KMS-11 (cell line): ENCODE data around the gene CTRL.
"Not testable (repeated sequence)": the region's sequence is repeated elsewhere in the genome, so short reads cannot be mapped to it uniquely, and the experiment has no call there.

Source experiments
- H2AFZ ChIP-seq: fragments of 200-600 bp; sonication (generic); 2 replicates; pipeline ENCODE4 v1.6.1; 2016; ENCODE audit warnings: antibody characterized with exemption, mixed run types, low read depth
- H3K27ac ChIP-seq: fragments of 200-600 bp; sonication (generic); 2 replicates; pipeline ENCODE4 v1.6.1; 2016; ENCODE audit warnings: mild to moderate bottlenecking, mixed run types
- H3K27me3 ChIP-seq: fragments of 200-600 bp; sonication (generic); 2 replicates; pipeline ENCODE4 v1.6.1; 2017; ENCODE audit warnings: mild to moderate bottlenecking, low read depth, mixed run types, moderate library complexity; ENCODE audit not compliant: insufficient read depth
- H3K36me3 ChIP-seq: fragments of 200-600 bp; sonication (generic); 2 replicates; pipeline ENCODE4 v1.6.1; 2017; ENCODE audit warnings: mild to moderate bottlenecking, mixed run types; ENCODE audit not compliant: insufficient read depth
- H3K4me1 ChIP-seq: fragments of 200-600 bp; sonication (generic); 2 replicates; pipeline ENCODE4 v1.6.1; 2016; ENCODE audit warnings: mild to moderate bottlenecking, low read depth, mixed run types; ENCODE audit not compliant: poor library complexity, severe bottlenecking
- H3K4me2 ChIP-seq: fragments of 200-600 bp; sonication (generic); 2 replicates; pipeline ENCODE4 v1.7.0; 2016; ENCODE audit warnings: mild to moderate bottlenecking, mixed run types
- H3K4me3 ChIP-seq: fragments of 200-600 bp; sonication (generic); IDR thresholded peaks from 2 replicates; pipeline ENCODE4 v1.6.1; 2017; ENCODE audit warnings: low read depth, low read length, mixed read lengths; ENCODE audit not compliant: insufficient read depth
- H3K79me2 ChIP-seq: fragments of 200-600 bp; sonication (generic); 2 replicates; pipeline ENCODE4 v1.6.1; 2016; ENCODE audit warnings: low read depth, mixed run types; ENCODE audit not compliant: insufficient read depth
- H3K9ac ChIP-seq: fragments of 200-600 bp; sonication (generic); 2 replicates; pipeline ENCODE4 v1.6.1; 2016; ENCODE audit warnings: mild to moderate bottlenecking, mixed run types
- H4K20me1 ChIP-seq: fragments of 200-600 bp; sonication (generic); 2 replicates; pipeline ENCODE4 v1.6.1; 2016; ENCODE audit warnings: mild to moderate bottlenecking, mixed run types; ENCODE audit not compliant: insufficient read depth
- TF ChIP-seq, protein P1 (sequence below): fragments of 200-600 bp; sonication (generic); conservative IDR thresholded peaks from 2 replicates; pipeline ENCODE4 v1.6.1; 2017; ENCODE audit warnings: low read depth, mild to moderate bottlenecking, antibody characterized with exemption, low read length, moderate library complexity, mixed read lengths

CTRL gene

DNA sequence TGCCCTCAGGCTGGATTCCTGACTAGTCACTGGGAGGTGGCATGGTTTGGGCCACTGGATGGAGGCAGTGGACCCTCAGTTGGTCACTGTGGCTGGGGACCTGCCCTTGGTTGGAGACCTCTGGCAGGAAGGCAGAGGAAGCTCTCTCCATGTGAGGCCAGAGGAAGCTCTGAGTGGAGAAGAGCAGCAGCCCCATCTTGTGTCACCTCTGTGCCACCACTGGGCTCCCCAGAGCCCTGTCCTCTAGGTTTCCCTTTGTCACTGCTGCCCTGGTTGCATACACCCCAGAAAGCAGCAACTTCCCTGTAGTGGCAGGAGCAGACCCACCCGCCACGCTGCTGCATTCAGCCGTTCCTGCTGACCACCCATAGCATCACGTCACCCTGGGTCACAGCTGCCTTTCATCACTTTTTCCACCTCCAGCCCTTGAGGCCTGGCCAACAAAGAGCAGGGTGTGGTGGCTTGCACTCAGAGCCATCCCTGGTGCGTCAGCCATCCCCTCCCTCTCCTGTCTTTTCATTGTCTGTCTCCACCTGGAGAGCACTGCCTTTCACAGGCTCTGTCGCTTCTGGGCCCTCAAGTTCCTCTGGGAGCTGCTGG, 11.9 kb downstream of the CTRL start:
- no peak overlapping the region for H3K27ac ChIP-seq
- H3K27me3 ChIP-seq: no peaks in the 10 kb centered on the region
- H2AFZ ChIP-seq: no peak overlapping the region
- H4K20me1 ChIP-seq: no peaks in the 10 kb centered on the region
- no peaks in the 10 kb centered on the region for H3K36me3 ChIP-seq
- TF ChIP-seq, protein P1, sequence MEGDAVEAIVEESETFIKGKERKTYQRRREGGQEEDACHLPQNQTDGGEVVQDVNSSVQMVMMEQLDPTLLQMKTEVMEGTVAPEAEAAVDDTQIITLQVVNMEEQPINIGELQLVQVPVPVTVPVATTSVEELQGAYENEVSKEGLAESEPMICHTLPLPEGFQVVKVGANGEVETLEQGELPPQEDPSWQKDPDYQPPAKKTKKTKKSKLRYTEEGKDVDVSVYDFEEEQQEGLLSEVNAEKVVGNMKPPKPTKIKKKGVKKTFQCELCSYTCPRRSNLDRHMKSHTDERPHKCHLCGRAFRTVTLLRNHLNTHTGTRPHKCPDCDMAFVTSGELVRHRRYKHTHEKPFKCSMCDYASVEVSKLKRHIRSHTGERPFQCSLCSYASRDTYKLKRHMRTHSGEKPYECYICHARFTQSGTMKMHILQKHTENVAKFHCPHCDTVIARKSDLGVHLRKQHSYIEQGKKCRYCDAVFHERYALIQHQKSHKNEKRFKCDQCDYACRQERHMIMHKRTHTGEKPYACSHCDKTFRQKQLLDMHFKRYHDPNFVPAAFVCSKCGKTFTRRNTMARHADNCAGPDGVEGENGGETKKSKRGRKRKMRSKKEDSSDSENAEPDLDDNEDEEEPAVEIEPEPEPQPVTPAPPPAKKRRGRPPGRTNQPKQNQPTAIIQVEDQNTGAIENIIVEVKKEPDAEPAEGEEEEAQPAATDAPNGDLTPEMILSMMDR: no peak
- H3K4me2 ChIP-seq: no peak overlapping the region
- H3K9ac ChIP-seq: no peak overlapping the region
- no peak overlapping the region for H3K4me3 ChIP-seq
- 0 out of 2 replicates have a peak, but pooled peaks cover 2% of the 10 kb centered on the region for H3K79me2 ChIP-seq
- H3K4me1 ChIP-seq: no peaks in the 10 kb centered on the region

GRCh38 chr16:67917852-67918236, 13.8 kb downstream of the CTRL start:
- Histone ChIP-seq H3K27ac (no peak overlapping the region), H3K4me3 (no peak overlapping the region), H3K36me3 (no peaks in the 10 kb centered on the region), H3K27me3 (no peaks in the 10 kb centered on the region), H3K4me2 (no peak overlapping the region), H3K79me2 (0 out of 2 replicates have a peak, but pooled peaks cover 6% of the 10 kb centered on the region), H4K20me1 (no peaks in the 10 kb centered on the region), H3K4me1 (no peaks in the 10 kb centered on the region), H3K9ac (no peak overlapping the region), H2AFZ (no peak overlapping the region)
- TF ChIP-seq, protein P1: no peak

DNA sequence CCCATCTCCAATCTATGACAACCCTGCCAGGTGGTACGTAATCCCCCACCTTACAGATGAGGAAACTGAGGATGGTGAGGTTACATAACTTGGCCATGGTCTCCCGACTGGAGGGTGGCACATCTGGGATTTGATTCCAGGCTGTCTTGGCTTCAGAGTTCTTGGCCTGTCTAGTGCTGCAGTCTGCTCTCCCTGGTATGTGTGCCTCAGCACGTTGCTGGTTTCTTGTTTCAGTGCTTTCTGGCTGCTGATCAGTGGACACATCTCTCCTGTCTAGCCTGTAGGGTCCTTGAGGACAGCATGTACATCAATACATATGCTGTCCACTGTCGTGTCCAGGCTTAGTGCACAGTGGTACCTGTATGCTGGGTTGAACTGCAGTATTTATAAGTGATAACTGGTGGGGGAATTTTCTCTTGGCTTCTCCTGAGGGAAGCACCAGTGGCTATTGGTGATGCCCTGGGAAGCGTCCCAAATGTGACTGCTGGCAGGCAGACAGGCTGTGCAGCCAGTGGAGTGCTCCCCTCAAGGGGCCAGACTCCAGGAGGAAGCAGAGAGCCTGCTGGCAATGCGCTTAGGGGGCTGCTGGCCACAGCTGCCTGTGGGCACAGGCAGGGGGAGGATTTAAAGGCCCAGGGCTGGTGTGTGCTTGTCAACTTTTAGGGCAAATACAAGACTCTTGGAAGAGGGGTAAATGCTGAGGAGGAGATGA, 14.4 kb downstream of the CTRL start:
- Histone ChIP-seq H3K27ac (no peak overlapping the region), H3K79me2 (0 out of 2 replicates have a peak, but pooled peaks cover 6% of the 10 kb centered on the region), H3K9ac (no peak overlapping the region), H3K36me3 (no peaks in the 10 kb centered on the region), H3K4me2 (no peak overlapping the region), H4K20me1 (no peaks in the 10 kb centered on the region), H3K4me3 (no peak overlapping the region), H2AFZ (no peak overlapping the region), H3K4me1 (no peaks in the 10 kb centered on the region), H3K27me3 (no peaks in the 10 kb centered on the region)
- TF ChIP-seq, protein P1: no peak

DNA sequence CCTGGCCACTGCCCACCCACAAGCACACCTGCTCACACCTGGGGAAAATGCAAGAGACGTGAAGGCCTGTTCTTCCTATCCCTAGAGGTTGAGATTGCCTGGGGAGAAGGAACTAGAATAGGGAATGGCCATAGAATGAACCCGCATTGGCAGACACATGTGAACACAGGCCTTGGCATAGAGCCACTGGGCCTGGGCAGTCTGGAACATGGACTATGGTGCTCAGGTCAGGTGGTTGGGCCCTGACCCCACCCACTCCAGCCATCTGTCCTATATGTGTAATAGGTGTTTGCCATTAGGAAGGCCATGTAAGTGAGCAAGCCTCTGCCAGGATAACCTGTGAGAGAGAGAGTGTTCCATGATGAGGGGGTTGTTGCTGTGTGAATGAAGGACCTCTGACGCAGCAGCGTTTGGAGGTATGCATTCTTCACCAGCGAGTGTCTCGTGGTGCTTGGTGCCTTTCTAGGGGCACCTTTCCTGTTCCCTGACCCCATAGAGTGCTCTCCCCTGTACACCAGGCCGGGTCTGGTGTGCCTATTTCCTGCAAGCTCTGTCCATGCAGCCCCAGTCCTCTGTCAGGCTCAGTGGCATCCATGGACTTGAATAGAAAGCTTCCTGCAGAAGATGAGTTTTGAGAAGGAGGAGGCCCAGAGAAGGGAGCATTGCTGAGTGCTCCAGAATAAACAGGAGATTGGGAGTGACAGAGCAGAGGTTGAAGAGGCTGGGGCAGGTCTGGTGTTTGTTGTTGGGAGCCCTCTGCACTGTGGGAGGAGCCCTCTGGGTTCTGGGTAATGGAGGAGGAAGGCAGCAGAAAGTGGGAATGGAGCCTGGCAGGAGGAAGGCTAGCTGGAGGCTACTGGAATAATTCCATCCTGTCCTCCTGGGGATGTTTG, 15.6 kb downstream of the CTRL start:
- H2AFZ ChIP-seq: no peak overlapping the region
- H3K27ac ChIP-seq: no peak overlapping the region
- no peaks in the 10 kb centered on the region for H3K27me3 ChIP-seq
- TF ChIP-seq, protein P1: no peak
- H3K4me2 ChIP-seq: no peak overlapping the region
- H3K4me1 ChIP-seq: no peaks in the 10 kb centered on the region
- no peak overlapping the region for H3K9ac ChIP-seq
- no peaks in the 10 kb centered on the region for H4K20me1 ChIP-seq
- H3K36me3 ChIP-seq: no peaks in the 10 kb centered on the region
- no peak overlapping the region for H3K4me3 ChIP-seq
- 0 out of 2 replicates have a peak, but pooled peaks cover 6% of the 10 kb centered on the region for H3K79me2 ChIP-seq

GRCh38 chr16:67915496-67915769, 16.2 kb downstream of the CTRL start:
- not testable (repeated sequence) for H2AFZ ChIP-seq, H3K9ac ChIP-seq, H3K27me3 ChIP-seq, H4K20me1 ChIP-seq, H3K4me3 ChIP-seq, H3K4me1 ChIP-seq, H3K36me3 ChIP-seq, H3K79me2 ChIP-seq, H3K4me2 ChIP-seq, H3K27ac ChIP-seq
